HG03139 (cell line): Measurements from ENCODE around the gene IL1RAPL1.

Experiments used
- ATAC-seq: cut with Tn5 transposase; IDR thresholded peaks from one replicate; pipeline ENCODE4 v1.9.1; 2021; ENCODE audit not compliant: unreplicated experiment

Gene IL1RAPL1

DNA sequence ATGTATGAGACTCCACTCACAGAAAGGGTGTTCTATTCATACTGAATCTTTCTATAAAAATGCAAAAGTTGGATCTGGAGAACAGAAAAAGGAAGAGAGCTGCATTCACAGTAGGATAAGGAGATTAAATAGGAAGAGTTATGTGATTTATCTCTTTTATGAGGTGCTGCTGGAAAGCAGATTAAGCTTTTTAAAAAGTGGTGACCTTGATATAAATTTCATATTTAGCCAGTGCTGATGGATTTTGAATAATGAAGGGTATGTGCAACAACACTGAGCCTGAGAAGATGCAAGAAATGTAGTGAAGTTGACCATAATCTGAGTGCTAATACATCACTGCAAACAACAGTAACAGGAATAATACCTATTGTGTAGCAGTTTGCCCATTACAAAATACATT, 795.6 kb downstream of the IL1RAPL1 start:
- ATAC-seq: no peak

DNA sequence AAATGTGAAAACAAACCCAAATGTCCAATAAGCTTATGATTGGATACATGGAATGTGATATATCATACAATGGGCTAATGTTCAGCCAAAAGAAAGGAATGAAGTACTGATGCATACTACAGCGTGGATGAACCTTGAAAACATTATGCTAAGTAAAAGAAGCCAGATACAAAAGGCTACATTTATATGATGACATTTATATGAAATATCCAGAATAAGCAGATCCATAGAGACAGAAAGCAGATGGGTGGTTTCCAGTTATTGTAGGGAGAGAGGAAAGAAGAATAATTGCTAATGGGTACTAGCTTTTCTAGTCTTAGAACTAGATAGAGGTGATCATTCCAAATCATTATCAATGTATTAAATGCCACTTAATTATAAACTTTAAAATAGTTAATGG, 801.3 kb downstream of the IL1RAPL1 start:
- no peak for ATAC-seq

DNA sequence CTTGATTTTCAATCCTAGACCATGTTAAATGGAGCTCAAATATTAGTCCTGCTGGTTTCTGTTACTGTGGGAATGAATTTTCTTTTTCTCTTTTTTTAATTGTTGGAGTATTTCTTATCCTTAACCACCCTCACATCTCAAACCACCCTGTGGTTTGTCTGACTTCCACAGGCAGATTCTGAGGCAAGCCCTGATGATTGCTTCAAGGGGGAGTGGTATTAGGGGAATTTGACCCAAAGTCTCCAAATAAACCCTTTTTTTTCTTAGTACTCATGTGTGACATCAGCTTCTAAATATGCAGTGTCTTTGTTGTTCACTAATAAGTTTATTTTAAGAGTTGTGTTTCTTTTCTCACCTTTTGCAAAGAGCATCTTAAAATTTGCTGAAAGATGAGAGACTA, 810.3 kb downstream of the IL1RAPL1 start:
- ATAC-seq: no peak

DNA sequence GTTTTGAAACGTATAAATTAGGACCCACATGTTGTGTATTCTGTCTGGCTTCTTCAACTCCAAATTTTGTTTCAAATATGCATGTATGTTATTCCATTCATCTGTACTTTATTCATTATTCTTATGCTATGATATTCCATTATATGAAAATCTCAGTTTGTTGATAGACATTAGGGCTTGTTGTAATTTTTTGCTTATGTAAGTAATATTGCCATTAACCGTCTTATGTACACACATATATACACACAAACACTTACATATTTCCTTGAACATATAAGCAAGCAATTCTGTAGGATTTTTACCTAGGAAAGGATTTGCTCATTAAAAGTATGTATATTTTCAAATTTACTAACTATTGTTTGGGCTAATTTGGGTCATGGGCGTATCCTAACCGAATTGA, 820.1 kb downstream of the IL1RAPL1 start:
- ATAC-seq: no peak

DNA sequence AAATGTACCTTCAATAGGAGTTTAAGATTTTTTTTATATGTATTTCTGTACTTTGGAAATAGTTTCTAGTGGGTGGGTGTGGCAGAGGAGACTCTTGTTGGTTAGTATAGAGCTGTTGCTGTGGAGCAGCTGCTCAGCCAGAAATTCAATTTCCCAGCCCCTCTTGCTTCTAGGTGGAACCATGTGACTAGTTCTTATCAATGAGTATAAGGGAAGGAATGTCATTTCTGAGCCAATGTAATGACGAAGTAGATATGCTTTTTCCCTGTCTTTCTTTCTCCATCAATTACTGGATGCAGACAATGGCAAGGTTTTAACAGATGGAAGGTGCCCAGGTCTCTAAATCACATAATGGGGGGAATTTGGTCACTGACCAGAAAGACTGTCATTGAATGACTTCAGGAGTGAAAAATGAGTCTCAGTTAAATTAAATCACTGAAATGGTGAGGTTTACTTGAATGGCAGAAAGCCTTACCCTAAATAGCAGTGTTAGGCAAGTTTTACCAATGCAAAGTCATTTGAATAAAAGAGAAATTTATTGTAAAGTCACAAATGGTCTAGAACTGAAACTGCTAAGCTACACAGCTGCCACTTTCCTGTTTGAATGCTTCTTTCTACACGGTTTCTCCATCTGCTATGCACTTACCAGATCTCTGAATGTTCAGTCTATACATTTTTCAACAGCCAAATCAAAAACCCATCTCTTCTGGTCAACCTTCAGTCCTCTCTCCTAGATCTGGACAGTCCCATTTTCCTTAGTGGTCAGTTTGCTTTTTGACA, 832.7 kb downstream of the IL1RAPL1 start:
- ATAC-seq: no peak

DNA sequence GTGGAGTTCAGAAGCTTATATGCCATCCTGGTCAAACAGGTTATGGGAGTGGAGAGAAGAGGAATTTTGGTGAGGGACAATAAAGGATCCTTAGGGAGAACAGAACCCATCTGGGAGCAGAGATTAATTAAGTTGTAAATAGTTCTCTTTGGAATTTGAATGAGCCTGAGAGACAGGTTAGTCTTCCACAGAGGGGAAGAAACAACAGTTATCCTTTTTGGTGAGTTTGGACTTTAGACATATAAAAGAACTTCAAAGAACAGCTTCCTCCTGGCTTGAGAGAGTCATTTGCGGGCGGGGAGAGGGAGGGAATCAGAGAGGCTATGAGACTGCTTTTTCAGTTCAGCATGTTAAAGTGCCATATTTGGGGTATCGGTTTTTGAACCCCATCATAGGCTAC, 834.8 kb downstream of the IL1RAPL1 start:
- no peak for ATAC-seq

DNA sequence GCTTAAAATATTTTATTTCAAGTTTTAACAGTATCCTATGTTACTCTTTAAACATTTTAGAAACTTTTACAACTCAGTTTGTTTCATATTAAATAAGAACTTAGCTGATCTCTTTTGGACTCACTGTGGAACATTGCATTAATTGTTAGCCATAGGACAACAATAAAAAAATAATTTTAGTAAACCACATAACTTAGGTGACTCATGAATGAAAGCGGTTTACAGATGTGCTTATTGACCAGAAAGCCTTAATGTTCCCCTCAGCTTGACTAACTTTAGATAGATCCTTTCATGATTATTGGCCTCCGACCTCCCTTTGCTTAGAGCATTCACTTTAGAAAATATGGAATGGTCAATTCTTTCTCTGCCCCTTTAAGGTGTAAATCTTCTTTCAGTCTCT, 844.6 kb downstream of the IL1RAPL1 start:
- ATAC-seq: no peak

DNA sequence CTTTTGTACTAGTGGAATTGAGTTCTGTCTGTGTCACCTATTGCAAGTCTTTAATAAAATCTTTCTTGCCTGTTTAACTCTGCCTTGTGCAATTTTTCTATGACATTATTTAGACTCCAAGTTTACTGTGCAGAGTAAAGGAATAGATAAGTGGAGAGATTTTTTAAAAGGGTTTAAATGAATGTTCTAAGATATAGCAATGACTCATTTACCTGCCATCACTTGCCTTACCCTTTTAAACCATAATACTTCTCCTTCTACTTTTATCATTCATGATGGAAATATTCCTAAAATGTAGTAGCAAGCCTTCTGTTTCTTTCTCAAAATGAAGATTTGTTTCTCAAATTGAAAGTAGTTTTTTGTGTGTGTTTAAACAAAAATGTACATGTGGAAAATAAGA, 845.3 kb downstream of the IL1RAPL1 start:
- ATAC-seq: no peak

DNA sequence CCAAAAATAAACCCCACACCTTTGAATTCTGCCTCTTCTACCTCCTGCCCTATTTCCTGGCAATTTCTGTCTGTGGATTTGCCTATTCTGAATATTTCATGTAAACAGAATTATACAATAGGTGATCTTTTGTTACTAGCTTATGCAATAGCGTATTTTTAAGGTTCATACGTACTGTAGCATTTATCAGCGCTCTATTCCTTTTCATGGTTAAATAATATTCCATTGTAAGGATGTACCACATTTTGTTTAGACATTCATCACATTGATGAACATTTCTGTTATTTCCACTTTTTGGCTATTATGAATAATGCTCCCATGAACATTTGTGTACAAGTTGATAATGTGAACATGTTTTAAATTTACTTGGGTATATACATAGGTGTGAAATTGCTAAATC, 847.7 kb downstream of the IL1RAPL1 start:
- no peak for ATAC-seq

DNA sequence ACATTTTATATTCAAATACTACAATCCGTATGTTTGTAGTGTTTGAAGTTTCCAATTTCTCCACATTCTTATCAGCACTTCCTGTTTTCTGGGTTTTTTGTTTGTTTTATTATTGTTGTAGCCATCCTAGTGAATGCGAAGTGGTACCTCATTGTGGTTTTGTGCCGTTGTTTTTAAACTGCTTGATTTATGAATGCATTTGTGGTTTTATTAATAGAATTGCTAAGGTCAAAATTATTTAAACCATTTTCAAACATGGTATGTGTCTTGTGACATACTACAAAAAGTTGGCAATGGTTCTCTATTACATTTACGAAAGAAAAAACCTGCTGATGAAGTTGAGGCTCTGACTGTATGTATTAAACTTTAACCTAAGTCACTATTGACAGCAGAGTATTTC, 848.1 kb downstream of the IL1RAPL1 start:
- no peak for ATAC-seq

DNA sequence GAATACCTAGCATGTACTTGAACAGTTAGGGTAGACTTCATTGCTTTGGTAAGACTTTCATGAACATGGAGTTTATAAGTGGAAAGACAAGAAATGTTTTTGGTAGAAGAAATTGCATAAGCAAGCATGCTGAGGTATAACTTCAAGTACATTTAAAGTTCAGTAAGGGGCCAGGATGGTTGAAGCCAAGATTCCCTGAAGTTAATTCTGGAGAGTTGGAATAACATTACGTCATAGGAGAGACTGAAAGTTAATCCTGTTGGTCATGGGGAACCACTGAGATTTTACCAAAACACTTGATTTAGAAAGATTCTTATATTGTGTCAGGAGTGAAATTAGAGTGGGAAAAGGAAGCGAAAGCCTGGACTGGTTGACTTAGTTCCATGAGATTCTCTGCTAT, 860.6 kb downstream of the IL1RAPL1 start:
- no peak for ATAC-seq

DNA sequence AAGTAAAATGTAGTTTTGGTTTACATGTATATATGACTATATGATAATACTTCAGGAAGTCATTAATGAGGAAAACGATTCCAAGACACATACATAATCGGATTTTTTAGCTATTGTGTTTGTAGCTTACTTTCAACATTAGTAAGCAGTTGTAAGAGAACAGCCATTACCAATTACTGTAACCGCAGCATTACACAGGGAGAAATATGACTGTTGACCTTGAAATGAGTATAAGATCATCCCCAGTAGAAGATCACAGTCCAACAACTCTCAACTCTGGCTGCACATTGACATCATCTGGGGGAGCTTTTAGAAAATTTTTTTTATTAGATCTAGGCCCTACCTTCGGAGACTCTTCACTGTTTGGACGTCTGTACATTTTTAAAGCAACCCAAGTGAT, 866.1 kb downstream of the IL1RAPL1 start:
- no peak for ATAC-seq

DNA sequence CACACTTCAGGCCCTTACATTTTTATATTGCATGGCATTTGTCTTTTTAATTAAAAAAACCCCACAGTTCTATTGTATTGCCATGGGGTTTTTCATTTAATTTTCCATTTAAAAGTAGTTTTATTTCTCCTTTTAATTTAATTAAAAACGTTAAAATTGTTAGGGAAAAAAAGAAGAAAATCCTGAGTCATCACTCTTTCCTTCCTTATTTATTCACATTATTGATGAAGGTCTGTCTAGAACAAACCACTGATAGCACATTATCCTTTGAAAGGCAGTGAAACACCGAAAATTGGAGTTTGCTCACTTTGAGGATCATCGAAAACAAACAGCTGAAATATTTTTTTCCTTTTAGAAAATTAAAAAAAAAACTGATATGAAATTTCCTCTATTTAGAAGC, 868.5 kb downstream of the IL1RAPL1 start:
- ATAC-seq: no peak

DNA sequence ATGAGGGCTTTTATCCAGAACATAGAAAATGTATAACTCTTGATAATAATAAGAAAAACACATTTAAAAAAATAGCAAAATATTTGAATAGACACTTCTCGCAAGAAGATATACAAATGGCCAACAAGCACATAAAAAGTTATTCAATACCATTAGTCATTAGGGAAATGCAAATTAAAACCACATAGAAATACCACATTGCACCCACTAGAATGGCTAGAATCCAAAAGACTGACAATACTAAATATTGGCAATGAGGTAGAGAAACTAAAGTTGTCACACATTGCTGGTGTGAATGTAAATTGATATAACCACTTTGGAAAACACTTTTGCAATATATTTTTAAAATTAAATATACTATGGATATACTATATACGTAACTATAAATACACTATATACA, 873.8 kb downstream of the IL1RAPL1 start:
- no peak for ATAC-seq

DNA sequence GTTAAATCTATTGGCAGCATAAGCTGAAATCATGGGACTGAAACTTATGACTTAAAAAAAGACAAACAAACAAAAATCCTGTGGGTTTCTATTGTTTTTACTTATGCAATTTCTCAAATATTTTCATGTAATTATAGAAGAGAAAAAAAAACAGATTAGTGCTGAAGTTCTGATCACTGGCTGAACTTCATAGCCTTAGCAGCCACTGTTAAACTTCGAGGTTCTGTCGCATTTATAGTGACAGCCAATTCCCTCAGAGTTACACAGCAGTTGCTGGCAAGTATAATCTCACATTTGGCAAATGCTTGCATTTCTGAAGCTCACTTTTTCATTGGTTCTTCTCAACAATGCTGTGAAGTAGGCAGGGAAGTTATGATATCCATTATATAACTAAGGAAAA, 879.2 kb downstream of the IL1RAPL1 start:
- ATAC-seq: no peak

DNA sequence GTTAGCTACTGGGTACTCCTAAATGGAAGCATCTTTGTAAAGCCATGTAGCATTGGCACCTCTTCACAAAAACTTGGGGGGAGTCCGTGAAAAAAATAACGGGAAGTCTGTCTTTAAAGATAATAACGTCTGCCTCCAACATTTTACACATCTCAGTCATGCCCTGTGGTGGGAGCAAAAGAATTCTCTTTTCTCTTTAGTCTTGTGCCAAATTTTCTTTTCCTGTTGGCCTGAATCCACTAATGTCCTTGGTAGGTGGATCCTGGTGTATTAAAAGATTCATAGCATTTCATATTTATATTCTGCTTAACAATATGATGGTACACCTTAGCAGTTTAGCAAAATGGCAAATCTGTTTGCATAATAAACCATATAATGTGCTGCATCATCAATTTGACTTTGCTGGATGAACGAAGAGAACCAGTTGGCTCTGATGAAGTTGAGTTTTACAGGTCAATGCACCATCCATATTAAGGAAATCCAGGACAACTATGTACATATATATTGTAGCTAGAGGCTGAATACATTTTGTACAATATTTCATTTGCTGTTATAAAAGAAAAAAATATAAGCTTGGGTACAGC, 881.8 kb downstream of the IL1RAPL1 start:
- no peak for ATAC-seq

DNA sequence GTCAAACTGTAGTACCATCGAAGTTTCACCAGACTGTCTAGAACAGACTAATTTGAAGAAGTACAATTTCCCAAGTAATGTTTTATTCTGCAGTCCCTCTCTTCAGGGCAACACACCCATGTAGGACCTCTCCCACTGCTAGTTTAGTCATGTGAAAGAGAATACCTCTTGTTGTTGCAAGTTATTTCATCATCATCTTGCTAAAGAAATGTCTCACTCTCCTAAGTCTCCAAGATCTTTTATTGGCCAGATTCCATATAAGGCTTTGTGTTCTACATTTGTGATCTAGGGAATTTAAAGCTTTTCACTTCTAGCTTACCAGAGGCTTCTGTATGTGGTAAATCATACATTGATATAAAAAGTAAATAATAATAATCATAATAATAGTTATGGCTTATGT, 882.8 kb downstream of the IL1RAPL1 start:
- no peak for ATAC-seq

DNA sequence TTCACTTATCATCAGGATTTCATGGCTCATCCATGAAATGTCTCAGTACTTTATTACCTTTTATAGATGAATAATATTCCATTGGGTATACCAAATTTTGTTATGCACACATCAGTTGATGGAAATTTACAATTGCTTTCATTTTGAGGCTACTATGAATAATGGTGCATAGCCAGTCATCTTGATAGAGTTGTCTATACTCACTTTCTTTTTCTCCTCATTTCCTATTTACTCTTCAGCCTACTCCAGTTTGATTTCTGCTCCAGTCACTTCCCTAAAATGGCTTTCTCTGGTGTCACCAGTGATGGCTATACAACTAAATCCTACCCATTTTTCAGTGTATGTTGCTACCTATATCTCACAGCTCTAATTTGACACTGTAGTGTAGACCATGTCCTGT, 884.6 kb downstream of the IL1RAPL1 start:
- no peak for ATAC-seq

DNA sequence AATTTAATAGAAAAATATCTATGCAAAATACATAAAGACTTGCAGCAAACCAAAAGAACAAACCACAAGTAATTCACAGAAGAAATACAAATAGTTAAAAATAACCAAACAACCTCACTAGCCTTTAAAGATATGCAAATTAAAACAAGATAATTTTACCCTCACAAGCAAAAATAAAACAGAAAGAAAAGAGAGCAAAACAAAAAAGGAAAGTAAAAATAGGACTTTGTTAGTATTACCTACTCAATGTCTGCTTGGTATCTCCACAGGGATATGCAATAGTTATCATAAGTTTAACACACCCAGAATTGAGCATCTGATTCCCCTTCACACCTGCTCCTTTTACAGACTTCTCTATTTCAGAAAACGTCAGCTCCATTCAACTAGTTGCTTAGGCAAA, 890.6 kb downstream of the IL1RAPL1 start:
- ATAC-seq: peak; percentile 36

DNA sequence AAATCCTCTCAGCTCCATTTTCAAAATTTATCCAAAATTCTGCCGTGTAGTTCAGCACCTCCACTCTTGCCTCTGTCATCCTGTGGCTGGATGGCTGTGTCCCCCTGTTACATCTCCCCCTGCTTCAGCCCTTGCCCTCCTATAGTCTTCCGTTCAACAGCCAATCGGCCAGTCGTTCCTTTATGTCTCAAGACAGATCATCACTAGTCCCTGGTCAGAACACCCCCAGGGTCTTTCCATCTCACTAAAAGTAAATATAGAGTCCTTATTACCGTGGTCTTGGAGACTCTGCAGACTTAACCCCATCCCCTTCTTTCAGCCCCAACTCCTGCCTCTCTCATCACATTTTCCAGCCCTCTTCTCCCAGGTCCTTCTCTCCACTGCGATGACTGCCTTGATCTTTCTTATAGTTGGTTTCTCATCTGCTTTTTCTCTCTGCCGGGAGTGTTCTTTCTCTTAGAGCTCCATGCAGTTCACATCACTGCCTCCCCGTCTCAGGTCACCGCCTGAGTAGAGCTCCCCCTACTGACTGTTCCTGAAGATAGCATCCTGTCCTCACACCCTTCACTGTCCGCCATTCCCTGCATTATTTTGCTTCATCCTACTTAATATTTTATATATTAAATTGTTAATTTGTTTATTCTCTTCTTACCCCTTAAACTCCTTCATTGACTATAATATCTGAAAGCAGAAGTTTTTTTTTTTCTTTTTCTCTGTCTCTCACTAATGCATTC, 891.3 kb downstream of the IL1RAPL1 start:
- peak; percentile 90 for ATAC-seq

DNA sequence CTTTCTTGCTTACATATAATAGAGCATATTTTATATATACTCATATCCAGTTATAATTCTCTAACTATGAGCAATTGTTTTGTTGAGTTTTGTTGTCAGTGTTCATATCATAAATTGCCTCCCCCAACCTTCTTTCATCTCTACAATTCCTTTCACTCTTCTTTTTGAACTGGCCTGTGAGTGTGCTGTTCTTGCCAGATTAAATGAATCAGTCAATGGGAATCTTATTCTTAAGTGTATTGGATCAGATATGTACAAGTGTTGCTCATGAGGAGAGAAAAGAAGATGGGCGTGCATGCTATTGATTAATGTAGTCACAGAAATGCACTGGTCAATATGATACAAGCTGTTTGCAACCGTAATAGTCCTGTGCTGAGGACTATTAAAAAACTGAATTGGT, 900.0 kb downstream of the IL1RAPL1 start:
- no peak for ATAC-seq

DNA sequence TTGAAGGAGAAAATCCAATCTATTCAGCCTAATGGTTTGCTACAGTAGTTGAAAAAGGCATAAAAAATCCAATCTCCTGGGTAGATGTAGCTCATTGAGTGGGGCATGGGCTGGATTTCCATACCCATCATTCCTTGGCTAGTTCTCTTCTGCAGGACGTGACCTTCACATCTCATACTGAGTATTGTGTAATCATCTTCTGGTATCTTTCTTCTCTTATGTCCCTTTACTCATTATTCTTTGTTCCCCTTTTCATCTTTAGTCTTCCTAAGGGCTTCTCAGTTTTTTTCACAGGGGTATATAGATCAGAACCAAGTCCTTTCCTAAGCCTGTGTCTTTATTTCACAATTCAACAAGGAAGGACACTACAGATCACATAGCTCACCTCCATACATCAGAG, 900.5 kb downstream of the IL1RAPL1 start:
- ATAC-seq: no peak
